Measurements from ENCODE around the gene PNPO. TPM values are rescaled to one million over a fixed set of nuclear protein-coding genes. Genes with fewer than 3 reads are reported as not detected.

Gene PNPO
- total and polyA plus RNA-seq, 2 of the 13 experiments (the other 11 are each of a cell fraction or from before 2014, with no cell fraction given): 47.9 to 63.3 TPM

DNA sequence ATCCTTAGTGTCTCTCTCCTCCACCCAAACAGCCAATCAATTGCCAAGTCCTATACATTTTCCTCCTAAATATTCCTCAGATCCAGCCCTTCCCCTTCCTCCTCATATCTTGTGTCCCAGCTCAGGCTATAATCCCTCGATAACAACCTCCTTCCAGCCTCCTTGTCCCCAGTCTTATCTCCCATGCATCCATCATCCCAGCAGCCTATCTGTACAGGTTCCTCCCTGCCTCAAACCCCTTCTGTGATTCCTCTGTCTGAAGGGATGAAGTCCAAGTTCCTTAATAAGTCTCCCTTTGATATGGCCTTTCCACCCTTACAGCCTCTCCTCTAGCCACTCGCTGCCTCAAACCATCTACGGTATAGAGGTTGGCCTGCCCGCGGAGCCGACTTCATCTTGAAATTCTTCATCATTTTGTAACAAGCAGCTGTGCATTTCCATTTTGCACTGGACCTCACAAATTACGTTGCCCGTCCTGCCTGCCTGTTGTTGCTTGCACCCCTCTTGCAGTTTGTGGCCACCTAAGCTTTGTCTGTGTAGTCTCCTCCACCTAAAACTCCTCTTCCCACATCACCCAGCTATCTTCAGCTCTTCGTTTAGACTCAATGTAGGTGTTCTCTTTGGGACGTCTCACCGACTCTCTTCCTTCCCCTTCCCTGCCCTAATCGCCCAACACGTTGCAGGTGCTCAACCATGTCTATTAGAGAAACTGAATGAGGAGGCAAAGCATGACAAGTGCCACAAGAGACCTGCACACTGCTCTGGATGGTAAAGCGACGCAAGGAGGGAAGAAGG is 28.8 kb downstream of the PNPO start (continued):
- TF ChIP-seq ZNF572 (CRISPR knock-in tag; IDR thresholded peaks at IDR 0.05): peak; percentile 58; the same call in 1 of the 2 replicates
- TF ChIP-seq ZNF263 (CRISPR knock-in tag; IDR thresholded peaks at IDR 0.05): no peak
- TF ChIP-seq, protein P1, sequence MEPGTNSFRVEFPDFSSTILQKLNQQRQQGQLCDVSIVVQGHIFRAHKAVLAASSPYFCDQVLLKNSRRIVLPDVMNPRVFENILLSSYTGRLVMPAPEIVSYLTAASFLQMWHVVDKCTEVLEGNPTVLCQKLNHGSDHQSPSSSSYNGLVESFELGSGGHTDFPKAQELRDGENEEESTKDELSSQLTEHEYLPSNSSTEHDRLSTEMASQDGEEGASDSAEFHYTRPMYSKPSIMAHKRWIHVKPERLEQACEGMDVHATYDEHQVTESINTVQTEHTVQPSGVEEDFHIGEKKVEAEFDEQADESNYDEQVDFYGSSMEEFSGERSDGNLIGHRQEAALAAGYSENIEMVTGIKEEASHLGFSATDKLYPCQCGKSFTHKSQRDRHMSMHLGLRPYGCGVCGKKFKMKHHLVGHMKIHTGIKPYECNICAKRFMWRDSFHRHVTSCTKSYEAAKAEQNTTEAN (CRISPR knock-in tag; conservative IDR thresholded peaks at IDR 0.05): no peak
- TF ChIP-seq, protein P2, sequence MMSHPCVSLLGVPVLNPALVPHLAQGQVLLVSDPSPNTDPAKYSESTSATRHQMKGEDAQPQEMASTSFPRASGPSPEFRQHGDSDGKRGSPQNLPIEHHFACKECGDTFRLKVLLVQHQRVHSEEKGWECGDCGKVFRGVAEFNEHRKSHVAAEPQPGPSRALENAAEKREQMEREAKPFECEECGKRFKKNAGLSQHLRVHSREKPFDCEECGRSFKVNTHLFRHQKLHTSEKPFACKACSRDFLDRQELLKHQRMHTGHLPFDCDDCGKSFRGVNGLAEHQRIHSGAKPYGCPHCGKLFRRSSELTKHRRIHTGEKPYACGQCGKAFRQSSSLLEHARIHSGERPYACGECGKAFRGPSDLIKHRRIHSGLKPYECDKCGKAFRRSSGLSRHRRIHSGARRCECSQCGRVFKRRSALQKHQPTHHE (CRISPR knock-in tag; IDR thresholded peaks at IDR 0.05; ENCODE audit: borderline replicate concordance): no peak
- TF ChIP-seq, protein P3, sequence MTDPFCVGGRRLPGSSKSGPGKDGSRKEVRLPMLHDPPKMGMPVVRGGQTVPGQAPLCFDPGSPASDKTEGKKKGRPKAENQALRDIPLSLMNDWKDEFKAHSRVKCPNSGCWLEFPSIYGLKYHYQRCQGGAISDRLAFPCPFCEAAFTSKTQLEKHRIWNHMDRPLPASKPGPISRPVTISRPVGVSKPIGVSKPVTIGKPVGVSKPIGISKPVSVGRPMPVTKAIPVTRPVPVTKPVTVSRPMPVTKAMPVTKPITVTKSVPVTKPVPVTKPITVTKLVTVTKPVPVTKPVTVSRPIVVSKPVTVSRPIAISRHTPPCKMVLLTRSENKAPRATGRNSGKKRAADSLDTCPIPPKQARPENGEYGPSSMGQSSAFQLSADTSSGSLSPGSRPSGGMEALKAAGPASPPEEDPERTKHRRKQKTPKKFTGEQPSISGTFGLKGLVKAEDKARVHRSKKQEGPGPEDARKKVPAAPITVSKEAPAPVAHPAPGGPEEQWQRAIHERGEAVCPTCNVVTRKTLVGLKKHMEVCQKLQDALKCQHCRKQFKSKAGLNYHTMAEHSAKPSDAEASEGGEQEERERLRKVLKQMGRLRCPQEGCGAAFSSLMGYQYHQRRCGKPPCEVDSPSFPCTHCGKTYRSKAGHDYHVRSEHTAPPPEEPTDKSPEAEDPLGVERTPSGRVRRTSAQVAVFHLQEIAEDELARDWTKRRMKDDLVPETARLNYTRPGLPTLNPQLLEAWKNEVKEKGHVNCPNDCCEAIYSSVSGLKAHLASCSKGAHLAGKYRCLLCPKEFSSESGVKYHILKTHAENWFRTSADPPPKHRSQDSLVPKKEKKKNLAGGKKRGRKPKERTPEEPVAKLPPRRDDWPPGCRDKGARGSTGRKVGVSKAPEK (CRISPR knock-in tag; IDR thresholded peaks at IDR 0.05; ENCODE audit: borderline replicate concordance): peak; percentile 28; the same call in 1 of the 2 replicates
- no peak for TF ChIP-seq RBM39 (IDR thresholded peaks at IDR 0.05; ENCODE audit: low read depth, low read length, poor library complexity, severe bottlenecking)
- TF ChIP-seq THAP11 (CRISPR knock-in tag; IDR thresholded peaks at IDR 0.05): no peak
- TF ChIP-seq TEAD3 (CRISPR knock-in tag; optimal IDR thresholded peaks at IDR 0.05; ENCODE audit: borderline replicate concordance): no peak
- TF ChIP-seq, protein P4, sequence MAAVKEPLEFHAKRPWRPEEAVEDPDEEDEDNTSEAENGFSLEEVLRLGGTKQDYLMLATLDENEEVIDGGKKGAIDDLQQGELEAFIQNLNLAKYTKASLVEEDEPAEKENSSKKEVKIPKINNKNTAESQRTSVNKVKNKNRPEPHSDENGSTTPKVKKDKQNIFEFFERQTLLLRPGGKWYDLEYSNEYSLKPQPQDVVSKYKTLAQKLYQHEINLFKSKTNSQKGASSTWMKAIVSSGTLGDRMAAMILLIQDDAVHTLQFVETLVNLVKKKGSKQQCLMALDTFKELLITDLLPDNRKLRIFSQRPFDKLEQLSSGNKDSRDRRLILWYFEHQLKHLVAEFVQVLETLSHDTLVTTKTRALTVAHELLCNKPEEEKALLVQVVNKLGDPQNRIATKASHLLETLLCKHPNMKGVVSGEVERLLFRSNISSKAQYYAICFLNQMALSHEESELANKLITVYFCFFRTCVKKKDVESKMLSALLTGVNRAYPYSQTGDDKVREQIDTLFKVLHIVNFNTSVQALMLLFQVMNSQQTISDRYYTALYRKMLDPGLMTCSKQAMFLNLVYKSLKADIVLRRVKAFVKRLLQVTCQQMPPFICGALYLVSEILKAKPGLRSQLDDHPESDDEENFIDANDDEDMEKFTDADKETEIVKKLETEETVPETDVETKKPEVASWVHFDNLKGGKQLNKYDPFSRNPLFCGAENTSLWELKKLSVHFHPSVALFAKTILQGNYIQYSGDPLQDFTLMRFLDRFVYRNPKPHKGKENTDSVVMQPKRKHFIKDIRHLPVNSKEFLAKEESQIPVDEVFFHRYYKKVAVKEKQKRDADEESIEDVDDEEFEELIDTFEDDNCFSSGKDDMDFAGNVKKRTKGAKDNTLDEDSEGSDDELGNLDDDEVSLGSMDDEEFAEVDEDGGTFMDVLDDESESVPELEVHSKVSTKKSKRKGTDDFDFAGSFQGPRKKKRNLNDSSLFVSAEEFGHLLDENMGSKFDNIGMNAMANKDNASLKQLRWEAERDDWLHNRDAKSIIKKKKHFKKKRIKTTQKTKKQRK (IDR thresholded peaks at IDR 0.05; ENCODE audit: low read length): no peak
- no peak for TF ChIP-seq NFIB (CRISPR knock-in tag; IDR thresholded peaks at IDR 0.05; ENCODE audit: borderline replicate concordance)
- TF ChIP-seq SIN3B (IDR thresholded peaks at IDR 0.05; ENCODE audit: low read length): no peak; the same call in 1 of the 2 replicates
- TF ChIP-seq, protein P5, sequence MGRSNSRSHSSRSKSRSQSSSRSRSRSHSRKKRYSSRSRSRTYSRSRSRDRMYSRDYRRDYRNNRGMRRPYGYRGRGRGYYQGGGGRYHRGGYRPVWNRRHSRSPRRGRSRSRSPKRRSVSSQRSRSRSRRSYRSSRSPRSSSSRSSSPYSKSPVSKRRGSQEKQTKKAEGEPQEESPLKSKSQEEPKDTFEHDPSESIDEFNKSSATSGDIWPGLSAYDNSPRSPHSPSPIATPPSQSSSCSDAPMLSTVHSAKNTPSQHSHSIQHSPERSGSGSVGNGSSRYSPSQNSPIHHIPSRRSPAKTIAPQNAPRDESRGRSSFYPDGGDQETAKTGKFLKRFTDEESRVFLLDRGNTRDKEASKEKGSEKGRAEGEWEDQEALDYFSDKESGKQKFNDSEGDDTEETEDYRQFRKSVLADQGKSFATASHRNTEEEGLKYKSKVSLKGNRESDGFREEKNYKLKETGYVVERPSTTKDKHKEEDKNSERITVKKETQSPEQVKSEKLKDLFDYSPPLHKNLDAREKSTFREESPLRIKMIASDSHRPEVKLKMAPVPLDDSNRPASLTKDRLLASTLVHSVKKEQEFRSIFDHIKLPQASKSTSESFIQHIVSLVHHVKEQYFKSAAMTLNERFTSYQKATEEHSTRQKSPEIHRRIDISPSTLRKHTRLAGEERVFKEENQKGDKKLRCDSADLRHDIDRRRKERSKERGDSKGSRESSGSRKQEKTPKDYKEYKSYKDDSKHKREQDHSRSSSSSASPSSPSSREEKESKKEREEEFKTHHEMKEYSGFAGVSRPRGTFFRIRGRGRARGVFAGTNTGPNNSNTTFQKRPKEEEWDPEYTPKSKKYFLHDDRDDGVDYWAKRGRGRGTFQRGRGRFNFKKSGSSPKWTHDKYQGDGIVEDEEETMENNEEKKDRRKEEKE (IDR thresholded peaks at IDR 0.05): no peak
- no peak for TF ChIP-seq ZFX (CRISPR knock-in tag; IDR thresholded peaks at IDR 0.05; ENCODE audit: low read depth)
- TF ChIP-seq, protein P6, sequence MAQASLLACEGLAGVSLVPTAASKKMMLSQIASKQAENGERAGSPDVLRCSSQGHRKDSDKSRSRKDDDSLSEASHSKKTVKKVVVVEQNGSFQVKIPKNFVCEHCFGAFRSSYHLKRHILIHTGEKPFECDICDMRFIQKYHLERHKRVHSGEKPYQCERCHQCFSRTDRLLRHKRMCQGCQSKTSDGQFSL (CRISPR knock-in tag; IDR thresholded peaks at IDR 0.05): no peak
